Neural progenitor cell (in vitro differentiated cells): ENCODE data around the gene ZNF716.

Source experiments
- EZH2 ChIP-seq: fragments of 200-600 bp; sonication (generic); IDR thresholded peaks from 2 replicates; pipeline ENCODE4 v1.6.1; 2017; ENCODE audit warnings: antibody characterized with exemption, mild to moderate bottlenecking, moderate library complexity
- EZH2phosphoT487 ChIP-seq: fragments of 200-600 bp; sonication (generic); IDR thresholded peaks from 2 replicates; pipeline ENCODE4 v1.6.1; 2017; ENCODE audit warnings: antibody characterized with exemption
- TF ChIP-seq, protein P1 (sequence below): fragments of 200-600 bp; sonication (generic); IDR thresholded peaks from 2 replicates; pipeline ENCODE4 v1.5.1; 2017; ENCODE audit warnings: antibody characterized with exemption, mild to moderate bottlenecking

GRCh38 chr7:57414415-57414814 lies 35.6 kb upstream of the ZNF716 start:
- TF ChIP-seq EZH2phosphoT487: no peak
- no peak for TF ChIP-seq EZH2
- TF ChIP-seq, protein P1, sequence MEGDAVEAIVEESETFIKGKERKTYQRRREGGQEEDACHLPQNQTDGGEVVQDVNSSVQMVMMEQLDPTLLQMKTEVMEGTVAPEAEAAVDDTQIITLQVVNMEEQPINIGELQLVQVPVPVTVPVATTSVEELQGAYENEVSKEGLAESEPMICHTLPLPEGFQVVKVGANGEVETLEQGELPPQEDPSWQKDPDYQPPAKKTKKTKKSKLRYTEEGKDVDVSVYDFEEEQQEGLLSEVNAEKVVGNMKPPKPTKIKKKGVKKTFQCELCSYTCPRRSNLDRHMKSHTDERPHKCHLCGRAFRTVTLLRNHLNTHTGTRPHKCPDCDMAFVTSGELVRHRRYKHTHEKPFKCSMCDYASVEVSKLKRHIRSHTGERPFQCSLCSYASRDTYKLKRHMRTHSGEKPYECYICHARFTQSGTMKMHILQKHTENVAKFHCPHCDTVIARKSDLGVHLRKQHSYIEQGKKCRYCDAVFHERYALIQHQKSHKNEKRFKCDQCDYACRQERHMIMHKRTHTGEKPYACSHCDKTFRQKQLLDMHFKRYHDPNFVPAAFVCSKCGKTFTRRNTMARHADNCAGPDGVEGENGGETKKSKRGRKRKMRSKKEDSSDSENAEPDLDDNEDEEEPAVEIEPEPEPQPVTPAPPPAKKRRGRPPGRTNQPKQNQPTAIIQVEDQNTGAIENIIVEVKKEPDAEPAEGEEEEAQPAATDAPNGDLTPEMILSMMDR: no peak
